ENCODE data around the gene C3AR1.
"Not testable (repeated sequence)": the region's sequence is repeated elsewhere in the genome, so short reads cannot be mapped to it uniquely, and the experiment has no call there.

C3AR1 gene

DNA sequence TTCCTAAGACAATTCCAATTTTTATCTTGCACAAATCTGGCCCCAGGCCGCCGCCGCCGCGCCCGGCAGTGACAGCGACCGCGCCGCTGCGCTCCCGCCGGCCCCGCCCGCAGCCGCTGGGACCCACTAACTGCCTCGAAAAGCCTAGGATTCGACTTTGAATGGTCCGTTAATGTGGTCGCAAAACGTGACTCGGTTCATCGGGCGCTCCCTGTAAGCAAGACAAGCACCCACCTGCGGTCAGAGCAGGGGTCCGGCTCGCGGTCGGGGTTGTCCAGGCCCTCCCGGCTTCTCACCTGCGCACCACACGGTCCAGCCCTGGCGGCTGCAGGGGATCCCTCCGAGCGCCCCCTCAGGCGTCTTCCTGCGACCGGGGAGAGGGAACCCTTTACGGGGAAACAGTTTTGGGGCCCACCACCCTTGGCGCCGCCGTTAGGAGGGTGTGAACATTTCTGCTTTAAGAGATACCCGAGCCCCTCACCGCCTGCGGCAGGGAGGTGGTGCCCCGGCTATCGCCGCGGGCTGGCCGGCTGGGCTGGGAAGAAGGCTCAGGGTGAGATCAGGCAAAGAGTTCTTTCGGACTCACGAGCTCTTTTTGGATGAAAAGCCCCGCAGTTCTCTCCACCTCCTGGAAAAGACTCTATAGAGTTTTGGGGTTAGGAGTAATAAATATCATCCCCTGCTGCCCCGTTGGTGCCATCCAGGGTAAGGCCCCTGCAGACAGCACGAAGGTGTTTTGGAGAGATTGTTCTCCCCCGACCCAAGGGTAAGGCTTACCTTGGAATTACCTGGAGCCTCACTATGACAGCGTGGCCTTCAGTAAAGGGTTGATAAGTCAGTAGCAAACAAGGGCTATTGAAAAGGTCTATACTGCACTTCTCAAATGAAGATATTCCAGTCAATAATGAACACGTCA is 47.2 kb downstream of the C3AR1 start:
- Histone ChIP-seq H3K9me3 (ENCODE audit: low read length) (no peaks in the 10 kb centered on the region), H3K27ac (ENCODE audit: low read depth, low read length) (no peak overlapping the region), H3K27me3 (ENCODE audit: control insufficient read depth in 1 of 2, insufficient read depth in 2 of 2, low read length in 2 of 2) (peaks cover 0 to 26% of the 10 kb centered on the region in 2 donors), H3K9ac (ENCODE audit: low read length) (no peak overlapping the region), H3K4me3 (ENCODE audit: low read depth in 1 of 2, low read length in 2 of 2) (no peak overlapping the region), H3K36me3 (ENCODE audit: insufficient read depth, low read length) (no peaks in the 10 kb centered on the region), H3K4me1 (ENCODE audit: insufficient read depth, low read length) (peaks cover 8% of the 10 kb centered on the region)

DNA sequence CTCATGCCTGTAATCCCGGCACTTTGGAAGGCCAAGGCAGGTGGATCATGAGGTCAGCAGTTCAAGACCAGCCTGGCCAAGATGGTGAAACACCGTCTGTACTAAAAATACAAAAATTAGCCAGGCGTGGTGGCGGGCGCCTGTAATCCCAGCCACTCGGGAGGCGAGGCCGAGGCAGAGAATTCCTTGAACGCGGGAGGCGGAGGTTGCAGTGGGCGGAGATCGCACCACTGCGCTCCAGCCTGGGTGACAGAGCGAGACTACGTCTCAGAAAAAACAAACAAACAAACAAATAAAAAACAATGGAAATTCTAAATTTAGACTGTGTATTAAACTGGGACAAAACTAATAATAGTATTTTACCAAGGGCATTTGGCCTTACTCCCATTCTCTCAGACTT is 47.9 kb downstream of the C3AR1 start:
- H3K4me1 ChIP-seq (ENCODE audit: insufficient read depth, low read length); H3K27ac ChIP-seq (ENCODE audit: low read depth, low read length); H3K9me3 ChIP-seq (ENCODE audit: low read length); H3K4me3 ChIP-seq (ENCODE audit: low read depth in 1 of 2, low read length in 2 of 2); H3K36me3 ChIP-seq (ENCODE audit: insufficient read depth, low read length); H3K9ac ChIP-seq (ENCODE audit: low read length): not testable (repeated sequence)
- H3K27me3 ChIP-seq (ENCODE audit: control insufficient read depth in 1 of 2, insufficient read depth in 2 of 2, low read length in 2 of 2) = peaks cover 0 to 26% of the 10 kb centered on the region in 2 donors

DNA sequence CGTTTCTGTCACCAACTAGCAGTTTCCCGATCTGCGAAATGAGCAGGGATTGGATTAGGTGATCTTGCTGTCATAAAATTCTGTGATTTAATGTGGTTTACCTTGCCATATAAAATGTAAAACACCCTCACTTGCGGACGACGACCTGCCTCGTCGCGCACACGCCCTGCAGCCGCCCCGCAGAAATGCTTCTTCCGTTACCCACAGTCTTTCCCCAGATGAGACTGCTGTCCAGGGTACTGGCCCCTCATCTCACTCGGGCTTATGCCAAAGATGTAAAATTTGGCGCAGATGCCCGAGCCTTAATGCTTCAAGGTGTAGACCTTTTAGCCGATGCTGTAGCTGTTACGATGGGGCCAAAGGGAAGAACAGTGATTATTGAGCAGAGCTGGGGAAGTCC is 51.3 kb downstream of the C3AR1 start:
- Histone ChIP-seq H3K4me1 (ENCODE audit: insufficient read depth, low read length) (peaks cover 8% of the 10 kb centered on the region), H3K9ac (ENCODE audit: low read length) (no peak overlapping the region), H3K36me3 (ENCODE audit: insufficient read depth, low read length) (no peaks in the 10 kb centered on the region), H3K9me3 (ENCODE audit: low read length) (no peaks in the 10 kb centered on the region), H3K27me3 (ENCODE audit: control insufficient read depth in 1 of 2, insufficient read depth in 2 of 2, low read length in 2 of 2) (peaks cover 0 to 26% of the 10 kb centered on the region in 2 donors), H3K4me3 (ENCODE audit: low read depth in 1 of 2, low read length in 2 of 2) (no peak overlapping the region), H3K27ac (ENCODE audit: low read depth, low read length) (no peak overlapping the region)

DNA sequence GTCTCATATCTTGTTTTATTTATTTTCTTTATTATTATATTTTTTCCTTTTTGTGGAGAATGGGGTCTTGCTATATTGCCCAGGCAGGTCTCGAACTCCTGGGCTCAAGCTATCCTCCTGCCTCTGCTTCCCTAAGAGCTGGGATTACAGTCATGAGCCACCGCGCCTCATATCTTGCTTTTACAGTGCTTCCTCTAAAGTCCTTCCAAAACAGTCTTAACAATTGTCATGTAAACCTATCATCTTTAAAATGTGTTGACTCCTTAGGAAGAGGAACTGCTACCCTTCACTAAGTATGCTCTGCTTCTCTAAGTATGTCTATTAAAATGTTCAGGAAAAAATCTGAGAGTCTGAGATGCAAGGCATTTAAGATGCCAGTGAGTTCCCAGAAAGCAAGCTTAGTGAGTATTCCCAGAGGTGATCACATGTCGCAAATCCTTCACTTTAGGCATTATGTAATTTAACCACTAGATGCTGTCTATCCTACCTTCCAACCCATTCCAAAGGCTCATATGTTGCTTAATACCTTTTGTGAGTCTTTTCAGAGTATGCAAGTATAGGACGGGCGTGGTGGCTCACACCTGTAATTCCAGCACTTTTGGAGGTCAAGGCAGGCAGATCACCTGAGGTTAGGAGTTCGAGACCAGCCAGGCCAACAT is 53.4 kb downstream of the C3AR1 start:
- Histone ChIP-seq H3K4me3 (ENCODE audit: low read depth in 1 of 2, low read length in 2 of 2) (no peak overlapping the region), H3K36me3 (ENCODE audit: insufficient read depth, low read length) (no peaks in the 10 kb centered on the region), H3K4me1 (ENCODE audit: insufficient read depth, low read length) (no peaks in the 10 kb centered on the region), H3K9me3 (ENCODE audit: low read length) (no peaks in the 10 kb centered on the region), H3K27ac (ENCODE audit: low read depth, low read length) (no peak overlapping the region), H3K9ac (ENCODE audit: low read length) (no peak overlapping the region), H3K27me3 (ENCODE audit: control insufficient read depth in 1 of 2, insufficient read depth in 2 of 2, low read length in 2 of 2) (peaks cover 0 to 11% of the 10 kb centered on the region in 2 donors)

DNA sequence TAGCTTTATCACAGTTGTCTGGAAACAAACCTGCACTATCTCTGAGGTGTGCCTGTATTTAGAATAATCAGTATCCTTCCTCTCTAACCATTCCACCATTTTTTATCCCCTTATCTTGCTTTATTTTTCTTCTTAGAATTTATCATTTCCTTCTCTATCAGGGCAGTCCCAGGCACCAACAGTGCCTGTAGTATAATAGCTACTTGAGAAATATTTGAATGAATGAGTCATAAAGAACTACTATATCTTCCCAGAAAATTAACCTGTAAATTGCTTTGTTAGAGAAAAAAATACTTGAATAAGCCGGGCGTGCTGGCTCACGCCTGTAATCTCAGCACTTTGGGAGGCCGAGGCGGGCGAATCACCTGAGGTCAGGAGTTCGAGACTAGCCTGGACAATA is 54.8 kb downstream of the C3AR1 start:
- Histone ChIP-seq H3K4me3 (ENCODE audit: low read depth in 1 of 2, low read length in 2 of 2) (no peak overlapping the region), H3K9ac (ENCODE audit: low read length) (no peak overlapping the region), H3K9me3 (ENCODE audit: low read length) (no peaks in the 10 kb centered on the region), H3K4me1 (ENCODE audit: insufficient read depth, low read length) (no peaks in the 10 kb centered on the region), H3K27ac (ENCODE audit: low read depth, low read length) (no peak overlapping the region), H3K36me3 (ENCODE audit: insufficient read depth, low read length) (no peaks in the 10 kb centered on the region), H3K27me3 (ENCODE audit: control insufficient read depth in 1 of 2, insufficient read depth in 2 of 2, low read length in 2 of 2) (no peaks in the 10 kb centered on the region)
